NCI-H2196 treated with DMSO at 0.1 percent for 48 hours (cell line): ENCODE data around the gene CD300LD.
A peak's percentile ranks its signal among the peaks of the same experiment; 100 is the strongest.
"Not testable (repeated sequence)": the region's sequence is repeated elsewhere in the genome, so short reads cannot be mapped to it uniquely, and the experiment has no call there.

ENCODE experiments used
- DNase-seq: peaks from one replicate; lab custom pipeline; 2025; ENCODE audit not compliant: unreplicated experiment; lab: John Stamatoyannopoulos, UW

CD300LD gene

GRCh38 chr17:74573635-74574034 is 18.4 kb downstream of the CD300LD start:
- not testable (repeated sequence) for DNase-seq

DNA sequence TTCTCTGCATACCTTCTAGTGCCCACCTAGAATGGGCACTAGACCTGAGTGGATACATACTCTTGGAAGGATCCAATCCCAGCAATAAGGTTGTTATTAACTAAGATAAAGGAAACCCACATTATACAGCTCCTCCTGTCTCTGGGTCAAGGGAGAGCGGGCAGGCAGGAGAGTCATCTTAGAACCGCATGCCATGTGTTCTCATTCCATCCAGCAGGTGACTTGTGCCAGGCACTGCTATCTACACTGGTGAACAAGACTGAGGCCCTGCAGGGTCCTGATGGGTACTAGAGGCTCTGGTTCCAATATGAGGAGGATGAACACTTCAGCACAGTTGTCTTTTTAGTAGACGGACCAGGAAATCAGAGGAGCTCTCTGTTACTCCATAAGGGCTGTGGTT is 18.9 kb downstream of the CD300LD start:
- no peak for DNase-seq

DNA sequence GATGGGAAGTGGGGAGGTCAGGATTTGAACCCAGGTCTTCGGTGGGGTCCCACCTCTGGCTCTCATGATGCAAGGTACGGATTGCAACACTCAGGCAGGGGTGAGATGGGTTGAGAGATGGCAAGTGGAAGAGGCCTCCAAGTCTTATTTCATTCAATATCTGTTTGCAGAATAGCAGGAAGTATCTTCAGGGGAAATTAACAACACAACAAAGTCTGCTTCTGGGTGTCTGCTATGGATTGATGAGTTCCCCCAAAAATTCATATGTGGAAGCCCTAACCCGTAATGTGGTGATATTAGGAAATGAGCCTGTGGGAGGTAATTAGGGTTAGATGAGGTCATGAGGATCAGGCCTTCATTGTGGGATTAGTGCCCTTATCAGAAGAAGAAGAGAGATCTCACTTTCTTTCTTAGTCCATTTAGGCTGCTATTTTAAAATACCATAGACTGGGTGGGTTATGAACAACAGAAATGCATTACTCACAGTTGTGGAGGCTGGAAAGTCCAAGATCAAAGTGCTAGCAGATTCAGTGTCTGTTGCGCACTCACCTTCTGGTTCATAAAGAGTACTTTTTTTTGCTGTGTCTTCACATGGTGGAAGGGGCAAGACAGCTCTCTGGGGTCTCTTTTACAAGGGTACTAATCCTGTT is 20.3 kb downstream of the CD300LD start:
- DNase-seq: no peak

GRCh38 chr17:74569020-74570003 is 22.8 kb downstream of the CD300LD start:
- DNase-seq: no peak

DNA sequence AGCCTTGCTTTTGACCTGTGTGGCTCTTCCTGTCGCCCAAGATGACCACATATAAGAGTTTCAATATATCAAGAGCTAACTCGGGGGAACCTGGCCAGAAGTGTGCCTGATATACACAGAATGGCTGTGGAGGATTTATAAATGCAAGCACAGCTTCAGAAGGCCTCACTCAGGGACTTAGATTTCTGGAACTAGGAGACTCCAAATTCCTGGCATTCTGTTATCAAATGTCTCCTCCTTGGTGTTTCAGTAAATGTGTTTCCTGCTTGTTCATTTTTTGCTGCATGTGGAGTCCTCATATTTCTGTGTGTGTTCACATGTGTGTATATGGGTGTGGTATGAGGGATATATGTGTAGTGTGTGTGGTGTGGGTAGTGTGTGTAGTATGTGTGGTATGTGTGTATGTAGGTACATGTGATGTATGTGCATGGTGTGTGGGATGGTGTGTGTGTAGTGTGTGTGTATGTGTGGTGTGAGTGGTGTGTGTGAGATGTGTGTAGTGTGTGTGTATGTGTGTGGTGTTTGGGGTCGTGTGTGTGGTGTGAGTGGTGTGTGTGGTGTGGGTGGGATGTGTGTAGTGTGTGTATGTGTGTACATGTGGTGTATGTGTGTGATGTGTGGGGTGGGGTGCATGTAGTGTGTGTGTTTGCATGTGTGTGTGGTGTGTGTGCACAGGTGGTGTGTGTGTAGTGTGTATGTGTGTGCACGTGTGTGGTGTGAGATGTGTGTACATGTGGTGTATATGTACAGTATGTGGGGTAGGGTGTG is 23.8 kb downstream of the CD300LD start:
- DNase-seq: no peak

- no peak for DNase-seq
Observed at GRCh38 chr17:74567397-74567796, 24.7 kb downstream of the CD300LD start, which contains the start of gene CD300H. Gene CD300H (minus strand): TSS chr17:74567509.

- DNase-seq: no peak
Observed at GRCh38 chr17:74566132-74566753, 25.8 kb downstream of the CD300LD start.

DNA sequence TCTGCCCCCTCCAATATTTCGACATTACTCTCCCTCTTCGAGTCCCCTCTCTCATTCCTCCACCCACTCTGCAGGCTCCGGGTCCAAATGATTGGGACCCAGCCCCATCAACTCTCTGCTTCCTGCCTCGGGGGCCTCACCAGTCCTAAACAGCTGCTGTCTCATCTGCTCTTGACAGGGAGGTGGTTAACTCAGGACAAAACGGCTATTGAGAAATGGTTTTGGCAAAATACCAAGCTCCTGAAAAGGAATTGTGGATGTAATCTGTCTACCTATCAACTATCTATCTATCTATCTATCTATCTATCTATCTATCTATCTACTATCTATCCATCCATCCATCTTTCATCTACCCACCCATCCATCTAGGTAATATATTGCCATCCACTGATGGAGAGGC is 27.0 kb downstream of the CD300LD start:
- DNase-seq: no peak

GRCh38 chr17:74563358-74563757 is 28.7 kb downstream of the CD300LD start:
- no peak for DNase-seq

DNA sequence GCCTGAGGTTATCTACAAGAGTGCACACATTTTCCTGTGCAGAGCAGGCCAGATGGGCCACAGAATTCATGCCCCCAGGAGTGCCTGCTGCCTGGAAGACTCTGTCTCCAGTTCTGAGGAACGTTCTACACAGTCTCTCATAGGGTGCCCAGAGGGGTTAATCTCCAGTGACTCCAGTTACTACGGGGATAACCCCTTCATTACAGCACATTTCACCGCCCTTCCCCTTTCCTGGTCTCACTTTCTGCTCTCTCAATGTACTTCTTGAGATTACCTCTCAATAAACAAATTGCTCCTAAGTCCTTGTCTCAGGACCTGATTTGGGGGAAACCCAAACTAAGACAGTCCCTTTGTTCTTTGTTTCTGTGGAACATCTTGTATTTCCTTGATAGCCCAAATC is 30.5 kb downstream of the CD300LD start:
- no peak for DNase-seq

GRCh38 chr17:74558882-74559519 is 33.1 kb downstream of the CD300LD start:
- DNase-seq: no peak

DNA sequence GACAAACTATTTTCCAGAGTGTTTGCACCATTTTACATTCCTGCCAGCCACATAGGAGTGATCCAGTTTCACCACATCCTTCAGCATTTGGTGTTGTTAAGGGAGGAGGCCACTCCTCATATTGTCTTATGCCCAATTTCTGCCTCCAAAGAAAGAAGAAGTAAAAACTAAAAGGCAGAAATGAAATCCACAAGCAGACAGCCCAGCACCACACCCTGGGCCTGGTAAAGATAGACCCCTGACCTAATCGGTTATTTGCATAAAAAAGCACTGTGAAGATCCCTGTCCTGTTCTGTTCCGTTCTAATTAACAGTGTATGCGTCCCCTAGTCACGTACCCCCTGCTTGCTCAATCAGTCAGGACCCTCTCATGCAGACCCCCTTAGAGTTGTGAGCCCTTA is 33.7 kb downstream of the CD300LD start:
- not testable (repeated sequence) for DNase-seq

- no peak for DNase-seq
Observed at GRCh38 chr17:74555427-74555940, 36.6 kb downstream of the CD300LD start.

GRCh38 chr17:74554909-74555308 is 37.2 kb downstream of the CD300LD start:
- no peak for DNase-seq

- no peak for DNase-seq
Observed at GRCh38 chr17:74552037-74552436, 40.0 kb downstream of the CD300LD start.

DNA sequence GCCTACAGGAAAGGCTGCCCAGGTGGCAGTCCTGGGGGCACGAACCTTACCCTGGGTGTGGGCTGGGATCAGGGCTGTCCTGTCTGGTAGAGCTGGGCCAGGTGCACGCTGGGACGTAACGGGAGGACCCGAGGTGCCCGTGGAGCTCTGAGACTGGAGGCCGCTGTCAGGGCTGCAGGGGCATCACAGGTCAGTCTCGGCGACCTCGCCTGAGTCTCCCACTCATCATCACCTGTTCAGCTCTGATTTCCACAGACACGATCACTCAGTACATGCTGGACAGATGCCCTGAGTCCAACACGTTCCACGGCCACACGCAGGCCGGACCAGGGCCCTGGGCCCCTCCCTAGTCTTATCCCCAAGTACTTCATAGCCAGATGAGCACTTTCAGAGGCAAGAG is 41.5 kb downstream of the CD300LD start:
- no peak for DNase-seq

DNA sequence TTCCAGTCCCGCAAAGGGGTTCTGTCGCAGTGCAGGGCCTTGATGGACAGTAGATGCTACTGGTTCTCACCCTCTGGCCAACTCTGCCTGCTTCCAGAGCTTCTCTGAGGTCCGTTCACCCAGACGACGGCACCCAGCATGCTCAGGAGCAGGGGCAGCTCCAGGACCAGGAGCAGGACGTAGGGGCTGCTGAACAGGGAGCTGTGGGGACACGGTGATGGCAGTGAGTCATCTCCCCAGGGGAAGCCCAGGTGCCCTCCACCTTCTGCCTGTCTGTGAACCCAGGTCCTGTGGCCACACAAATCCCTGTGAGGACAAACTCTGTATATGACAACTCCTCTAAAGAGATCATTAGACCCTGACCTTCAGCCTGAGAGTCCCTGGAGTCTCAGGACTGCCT is 42.7 kb downstream of the CD300LD start:
- no peak for DNase-seq

DNA sequence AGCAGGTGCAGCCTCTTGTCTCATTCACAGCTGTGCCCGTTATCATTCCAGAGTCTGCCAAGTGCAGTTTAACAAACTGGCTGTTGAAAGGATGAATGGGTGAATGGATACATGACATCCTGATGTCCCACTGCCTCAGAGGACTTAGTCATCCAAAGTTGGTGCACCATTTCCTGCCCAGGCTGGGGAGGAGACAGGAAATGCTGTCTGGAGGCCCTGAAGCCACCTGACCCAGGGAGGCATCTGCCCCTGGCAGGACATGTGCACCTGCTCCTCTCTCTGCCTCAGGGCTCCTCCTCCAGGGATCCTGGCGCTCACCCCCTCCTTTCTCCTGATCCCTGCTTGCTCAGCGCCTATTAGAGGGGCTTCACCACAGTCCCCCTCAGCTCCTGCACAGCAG is 44.3 kb downstream of the CD300LD start:
- DNase-seq: peak; percentile 78

DNA sequence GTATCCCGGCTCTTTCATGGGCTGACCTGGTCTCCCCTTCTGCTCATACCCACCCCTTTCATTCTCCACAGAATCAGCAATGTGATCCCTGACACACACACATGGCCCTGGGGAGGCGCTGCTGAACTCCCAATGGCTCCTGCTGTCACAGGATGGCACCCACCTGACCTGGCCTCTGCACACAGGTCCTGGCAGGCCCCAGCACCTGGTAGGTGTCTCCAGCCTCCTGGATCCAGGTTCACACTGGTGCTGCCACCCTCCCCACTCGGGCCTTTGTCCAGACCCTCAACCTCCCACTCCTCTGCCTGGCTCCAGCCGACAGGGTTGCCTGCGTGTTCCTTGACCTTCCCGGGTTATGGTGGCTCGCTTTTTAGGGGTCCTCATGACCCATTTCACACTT is 44.8 kb downstream of the CD300LD start:
- no peak for DNase-seq

GRCh38 chr17:74546586-74546985 is 45.5 kb downstream of the CD300LD start:
- no peak for DNase-seq
